Measurements from ENCODE around the gene ACKR3.

The ACKR3 gene

GRCh38 chr2:236536727-236537398 is 32.8 kb upstream of the ACKR3 start:
- Histone ChIP-seq H3K27ac (ENCODE audit: low read depth, low read length) (no peak overlapping the region), H3K4me3 (ENCODE audit: low read depth in 1 of 2, low read length in 2 of 2) (no peak overlapping the region), H3K9ac (ENCODE audit: low read length) (no peak overlapping the region), H3K36me3 (ENCODE audit: insufficient read depth, low read length) (no peaks in the 10 kb centered on the region), H3K27me3 (ENCODE audit: control insufficient read depth in 1 of 2, insufficient read depth in 2 of 2, low read length in 2 of 2) (no peaks in the 10 kb centered on the region), H3K4me1 (ENCODE audit: insufficient read depth, low read length) (peaks cover 9% of the 10 kb centered on the region), H3K9me3 (ENCODE audit: low read length) (no peaks in the 10 kb centered on the region)

DNA sequence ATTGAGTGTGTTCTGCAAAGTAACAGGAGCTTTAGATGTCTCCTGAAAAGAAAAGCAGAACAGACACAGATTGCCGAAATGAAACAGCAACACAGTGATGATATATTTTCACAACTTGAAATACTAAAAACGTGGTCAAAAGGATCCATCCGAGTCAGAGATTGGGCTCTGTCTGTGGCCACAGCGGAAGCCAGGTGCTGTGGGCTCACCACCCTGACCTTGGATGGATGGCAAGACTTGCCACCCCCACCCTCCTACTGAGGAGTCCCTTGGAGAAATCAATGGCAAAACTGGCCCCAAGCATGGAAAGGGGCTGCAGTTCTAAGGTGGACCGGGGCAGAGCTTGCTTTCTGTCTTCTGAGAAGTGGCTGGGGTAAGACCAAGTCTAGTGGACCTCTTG is 31.4 kb upstream of the ACKR3 start:
- H3K4me1 ChIP-seq (ENCODE audit: insufficient read depth, low read length): peaks cover 9% of the 10 kb centered on the region
- H3K9me3 ChIP-seq (ENCODE audit: low read length): no peaks in the 10 kb centered on the region
- no peak overlapping the region for H3K4me3 ChIP-seq (ENCODE audit: low read depth in 1 of 2, low read length in 2 of 2)
- H3K9ac ChIP-seq (ENCODE audit: low read length): no peak overlapping the region
- no peak overlapping the region for H3K27ac ChIP-seq (ENCODE audit: low read depth, low read length)
- no peaks in the 10 kb centered on the region for H3K36me3 ChIP-seq (ENCODE audit: insufficient read depth, low read length)
- H3K27me3 ChIP-seq (ENCODE audit: control insufficient read depth in 1 of 2, insufficient read depth in 2 of 2, low read length in 2 of 2): no peaks in the 10 kb centered on the region

DNA sequence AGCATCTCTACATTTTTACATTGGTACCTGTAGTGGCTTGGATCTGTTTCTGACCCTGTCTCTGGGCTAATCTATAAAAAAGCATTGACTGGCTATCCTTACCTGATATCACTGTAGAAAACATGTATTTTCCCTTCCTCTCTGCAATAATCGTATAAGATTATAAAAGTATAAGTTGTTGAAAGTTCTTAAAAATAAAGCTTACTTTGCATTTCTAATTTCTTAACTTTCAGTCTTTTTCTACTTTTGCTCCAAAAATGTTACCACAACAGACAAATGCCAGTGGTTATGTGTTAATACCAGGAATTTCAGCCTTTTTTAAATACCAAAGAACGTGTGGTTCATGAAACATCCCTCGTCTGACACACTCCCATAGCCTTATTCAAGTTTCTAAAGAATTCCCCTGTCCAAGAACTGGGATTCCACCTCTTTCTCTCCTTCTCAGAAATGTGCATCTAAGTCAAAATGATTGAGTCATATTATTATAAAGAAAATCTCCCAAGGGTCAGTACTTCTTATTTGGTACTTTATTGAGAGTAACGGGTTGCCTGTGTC is 28.5 kb upstream of the ACKR3 start:
- H3K27ac ChIP-seq (ENCODE audit: low read depth, low read length): no peak overlapping the region
- no peaks in the 10 kb centered on the region for H3K9me3 ChIP-seq (ENCODE audit: low read length)
- H3K4me3 ChIP-seq (ENCODE audit: low read depth in 1 of 2, low read length in 2 of 2): no peak overlapping the region
- no peak overlapping the region for H3K9ac ChIP-seq (ENCODE audit: low read length)
- peaks cover 9% of the 10 kb centered on the region for H3K4me1 ChIP-seq (ENCODE audit: insufficient read depth, low read length)
- no peaks in the 10 kb centered on the region for H3K36me3 ChIP-seq (ENCODE audit: insufficient read depth, low read length)
- H3K27me3 ChIP-seq (ENCODE audit: control insufficient read depth in 1 of 2, insufficient read depth in 2 of 2, low read length in 2 of 2): no peaks in the 10 kb centered on the region

GRCh38 chr2:236544362-236544761 is 25.3 kb upstream of the ACKR3 start:
- Histone ChIP-seq H3K27me3 (ENCODE audit: control insufficient read depth in 1 of 2, insufficient read depth in 2 of 2, low read length in 2 of 2) (no peaks in the 10 kb centered on the region), H3K9me3 (ENCODE audit: low read length) (no peaks in the 10 kb centered on the region), H3K9ac (ENCODE audit: low read length) (no peak overlapping the region), H3K36me3 (ENCODE audit: insufficient read depth, low read length) (no peaks in the 10 kb centered on the region), H3K4me1 (ENCODE audit: insufficient read depth, low read length) (peaks cover 8% of the 10 kb centered on the region), H3K27ac (ENCODE audit: low read depth, low read length) (no peak overlapping the region), H3K4me3 (ENCODE audit: low read depth in 1 of 2, low read length in 2 of 2) (no peak overlapping the region)

- H3K9ac ChIP-seq (ENCODE audit: low read length): no peak overlapping the region
- H3K9me3 ChIP-seq (ENCODE audit: low read length): no peaks in the 10 kb centered on the region
- H3K4me1 ChIP-seq (ENCODE audit: insufficient read depth, low read length): peaks cover 8% of the 10 kb centered on the region
- H3K36me3 ChIP-seq (ENCODE audit: insufficient read depth, low read length): no peaks in the 10 kb centered on the region
- H3K4me3 ChIP-seq (ENCODE audit: low read depth in 1 of 2, low read length in 2 of 2): no peak overlapping the region
- H3K27me3 ChIP-seq (ENCODE audit: control insufficient read depth in 1 of 2, insufficient read depth in 2 of 2, low read length in 2 of 2): no peaks in the 10 kb centered on the region
- H3K27ac ChIP-seq (ENCODE audit: low read depth, low read length): no peak overlapping the region
Measured at GRCh38 chr2:236545248-236545658, 24.4 kb upstream of the ACKR3 start.

- Histone ChIP-seq H3K27me3 (ENCODE audit: control insufficient read depth in 1 of 2, insufficient read depth in 2 of 2, low read length in 2 of 2) (no peaks in the 10 kb centered on the region), H3K36me3 (ENCODE audit: insufficient read depth, low read length) (no peaks in the 10 kb centered on the region), H3K9ac (ENCODE audit: low read length) (no peak overlapping the region), H3K9me3 (ENCODE audit: low read length) (no peaks in the 10 kb centered on the region), H3K27ac (ENCODE audit: low read depth, low read length) (no peak overlapping the region), H3K4me3 (ENCODE audit: low read depth in 1 of 2, low read length in 2 of 2) (no peak overlapping the region), H3K4me1 (ENCODE audit: insufficient read depth, low read length) (peaks cover 8% of the 10 kb centered on the region)
Measured at GRCh38 chr2:236545814-236546480, 23.7 kb upstream of the ACKR3 start.

GRCh38 chr2:236546561-236547002 is 23.0 kb upstream of the ACKR3 start:
- peak overlapping the region in 1 of 2 donors; percentile 2 for H3K4me3 ChIP-seq (ENCODE audit: low read depth in 1 of 2, low read length in 2 of 2)
- no peaks in the 10 kb centered on the region for H3K36me3 ChIP-seq (ENCODE audit: insufficient read depth, low read length)
- H3K9me3 ChIP-seq (ENCODE audit: low read length): no peaks in the 10 kb centered on the region
- peaks cover 8% of the 10 kb centered on the region for H3K4me1 ChIP-seq (ENCODE audit: insufficient read depth, low read length)
- H3K27ac ChIP-seq (ENCODE audit: low read depth, low read length): no peak overlapping the region
- no peak overlapping the region for H3K9ac ChIP-seq (ENCODE audit: low read length)
- H3K27me3 ChIP-seq (ENCODE audit: control insufficient read depth in 1 of 2, insufficient read depth in 2 of 2, low read length in 2 of 2): no peaks in the 10 kb centered on the region

GRCh38 chr2:236547725-236548124 is 21.9 kb upstream of the ACKR3 start:
- H3K4me1 ChIP-seq (ENCODE audit: insufficient read depth, low read length): peaks cover 8% of the 10 kb centered on the region
- H3K9me3 ChIP-seq (ENCODE audit: low read length): no peaks in the 10 kb centered on the region
- no peak overlapping the region for H3K27ac ChIP-seq (ENCODE audit: low read depth, low read length)
- no peaks in the 10 kb centered on the region for H3K36me3 ChIP-seq (ENCODE audit: insufficient read depth, low read length)
- no peak overlapping the region for H3K4me3 ChIP-seq (ENCODE audit: low read depth in 1 of 2, low read length in 2 of 2)
- H3K9ac ChIP-seq (ENCODE audit: low read length): no peak overlapping the region
- H3K27me3 ChIP-seq (ENCODE audit: control insufficient read depth in 1 of 2, insufficient read depth in 2 of 2, low read length in 2 of 2): no peaks in the 10 kb centered on the region

- Histone ChIP-seq H3K27ac (ENCODE audit: low read depth, low read length) (no peak overlapping the region), H3K4me3 (ENCODE audit: low read depth in 1 of 2, low read length in 2 of 2) (no peak overlapping the region)
Measured at GRCh38 chr2:236548179-236548921, 21.3 kb upstream of the ACKR3 start.

DNA sequence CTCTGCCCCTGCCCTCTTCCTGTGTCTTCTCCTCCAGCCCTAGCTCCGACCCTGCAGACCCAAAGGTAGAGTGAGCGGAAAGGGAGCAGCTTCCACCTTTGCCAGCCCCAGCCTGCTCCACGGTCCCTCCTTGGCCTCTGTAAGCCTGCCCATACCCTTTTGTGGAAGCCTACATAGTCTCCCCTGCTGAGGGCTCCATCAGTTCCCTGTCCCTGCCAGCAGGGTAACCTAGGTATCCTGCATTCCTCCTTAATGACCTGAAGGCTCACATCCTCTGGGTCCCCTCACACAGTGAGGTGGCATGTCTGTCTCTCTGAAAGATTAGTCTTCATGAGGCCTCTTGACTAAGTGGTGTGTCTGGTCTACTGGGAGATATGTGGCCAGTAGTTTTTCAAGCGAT is 20.5 kb upstream of the ACKR3 start:
- no peaks in the 10 kb centered on the region for H3K27me3 ChIP-seq (ENCODE audit: control insufficient read depth in 1 of 2, insufficient read depth in 2 of 2, low read length in 2 of 2)
- no peaks in the 10 kb centered on the region for H3K36me3 ChIP-seq (ENCODE audit: insufficient read depth, low read length)
- no peaks in the 10 kb centered on the region for H3K9me3 ChIP-seq (ENCODE audit: low read length)
- H3K4me1 ChIP-seq (ENCODE audit: insufficient read depth, low read length): peaks cover 8% of the 10 kb centered on the region
- no peak overlapping the region for H3K4me3 ChIP-seq (ENCODE audit: low read depth in 1 of 2, low read length in 2 of 2)
- H3K9ac ChIP-seq (ENCODE audit: low read length): no peak overlapping the region
- H3K27ac ChIP-seq (ENCODE audit: low read depth, low read length): no peak overlapping the region

More at GRCh38 chr2:236548179-236548921, 21.3 kb upstream of the ACKR3 start:
- Histone ChIP-seq H3K9ac (ENCODE audit: low read length) (no peak overlapping the region), H3K36me3 (ENCODE audit: insufficient read depth, low read length) (no peaks in the 10 kb centered on the region), H3K27me3 (ENCODE audit: control insufficient read depth in 1 of 2, insufficient read depth in 2 of 2, low read length in 2 of 2) (no peaks in the 10 kb centered on the region), H3K9me3 (ENCODE audit: low read length) (no peaks in the 10 kb centered on the region), H3K4me1 (ENCODE audit: insufficient read depth, low read length) (peaks cover 8% of the 10 kb centered on the region)

GRCh38 chr2:236550290-236550689 is 19.3 kb upstream of the ACKR3 start:
- no peak overlapping the region for H3K9ac ChIP-seq (ENCODE audit: low read length)
- no peak overlapping the region for H3K27ac ChIP-seq (ENCODE audit: low read depth, low read length)
- peaks cover 8% of the 10 kb centered on the region for H3K4me1 ChIP-seq (ENCODE audit: insufficient read depth, low read length)
- no peaks in the 10 kb centered on the region for H3K27me3 ChIP-seq (ENCODE audit: control insufficient read depth in 1 of 2, insufficient read depth in 2 of 2, low read length in 2 of 2)
- H3K9me3 ChIP-seq (ENCODE audit: low read length): no peaks in the 10 kb centered on the region
- no peak overlapping the region for H3K4me3 ChIP-seq (ENCODE audit: low read depth in 1 of 2, low read length in 2 of 2)
- H3K36me3 ChIP-seq (ENCODE audit: insufficient read depth, low read length): no peaks in the 10 kb centered on the region

All from muscle layer of colon (tissue), 2 donors.